GM19328 (cell line): ENCODE data around the gene MAP3K3.
"Not testable (repeated sequence)": the region's sequence is repeated elsewhere in the genome, so short reads cannot be mapped to it uniquely, and the experiment has no call there.

Experiments
- ATAC-seq: cut with Tn5 transposase; IDR thresholded peaks from one replicate; pipeline ENCODE4 v1.9.1; 2021; ENCODE audit warnings: mild to moderate bottlenecking, moderate library complexity; ENCODE audit not compliant: unreplicated experiment

MAP3K3 gene

DNA sequence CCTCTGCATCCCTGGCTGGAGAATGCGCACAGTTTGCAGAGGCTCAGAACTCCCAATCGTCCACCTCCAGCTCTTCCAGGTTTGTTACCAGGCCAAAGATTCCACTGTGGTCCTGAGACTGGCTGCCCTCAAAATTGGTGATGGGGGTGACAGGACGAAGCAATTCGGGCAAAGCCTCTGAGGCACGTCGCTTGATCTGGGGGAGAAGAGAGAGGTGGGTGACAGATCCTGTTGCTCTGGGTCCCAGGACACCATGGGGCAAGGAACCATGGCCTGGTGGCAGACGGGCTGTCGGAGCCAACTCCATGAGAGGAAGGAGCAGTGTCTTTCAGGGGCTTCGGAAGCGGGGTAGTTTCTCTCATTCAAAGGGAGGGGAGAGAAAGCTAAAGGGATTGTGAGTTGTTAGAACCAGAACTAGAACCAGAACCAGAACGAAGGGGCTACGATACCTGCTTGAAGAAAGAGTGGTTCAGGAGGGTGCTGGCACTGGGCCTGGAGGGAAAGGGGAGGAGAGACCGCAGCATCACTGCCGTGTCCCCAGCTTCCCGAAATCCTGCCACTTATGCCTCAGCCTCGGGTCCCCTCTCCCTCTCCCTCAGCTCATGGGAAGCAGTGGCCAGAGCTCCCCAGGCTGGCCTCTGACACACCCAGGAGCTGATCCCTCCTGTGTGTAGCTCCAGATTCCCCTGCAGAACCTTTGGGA is 81.5 kb downstream of the MAP3K3 start:
- ATAC-seq: no peak

GRCh38 chr17:63704259-63704576 is 82.0 kb downstream of the MAP3K3 start:
- no peak for ATAC-seq

DNA sequence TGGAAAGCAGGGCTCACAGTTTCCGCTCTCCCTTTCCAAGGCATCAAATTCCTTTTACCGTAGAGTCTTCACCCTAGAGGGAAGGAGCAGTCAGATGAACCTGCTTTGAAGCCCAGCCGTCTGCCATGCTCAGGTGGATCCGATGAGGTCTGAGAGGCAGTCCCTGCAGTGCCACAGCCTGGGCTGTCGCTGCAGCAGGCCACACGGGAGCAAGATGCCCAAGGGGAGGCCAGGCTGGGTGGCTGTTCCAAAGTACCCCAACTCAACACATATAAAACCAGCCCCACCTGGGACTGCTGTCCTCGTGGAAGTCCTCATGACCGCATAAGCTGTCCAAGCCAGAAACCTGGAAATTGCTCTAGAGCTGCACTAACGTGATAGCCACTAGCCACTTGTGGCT is 82.6 kb downstream of the MAP3K3 start:
- no peak for ATAC-seq

- no peak for ATAC-seq
These were observed 83.4 kb downstream of the MAP3K3 start for GRCh38 chr17:63705657-63706056.

- ATAC-seq: no peak
These were observed 84.3 kb downstream of the MAP3K3 start for GRCh38 chr17:63706336-63707082.

DNA sequence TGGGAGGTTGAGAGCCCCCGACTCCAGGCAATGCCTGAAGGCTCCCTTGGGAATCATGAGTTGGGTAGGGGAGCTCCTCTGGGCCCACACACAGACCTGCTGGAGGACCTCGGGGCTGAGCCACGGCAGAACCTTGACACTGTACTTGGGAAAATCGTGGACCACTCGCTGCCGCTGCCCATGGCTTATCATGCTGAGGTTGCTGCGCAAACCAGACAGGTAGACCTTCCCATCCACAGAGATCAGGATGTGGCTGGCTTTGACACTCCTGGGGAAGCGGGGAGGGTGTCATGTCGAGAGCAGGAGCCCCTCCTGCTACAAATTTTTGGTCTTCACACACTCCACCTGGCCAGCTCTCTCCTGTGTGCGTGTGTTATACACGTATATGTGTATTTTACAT is 84.9 kb downstream of the MAP3K3 start:
- no peak for ATAC-seq

GRCh38 chr17:63709110-63709509 is 86.9 kb downstream of the MAP3K3 start:
- no peak for ATAC-seq

GRCh38 chr17:63714550-63715277 is 92.5 kb downstream of the MAP3K3 start:
- no peak for ATAC-seq

DNA sequence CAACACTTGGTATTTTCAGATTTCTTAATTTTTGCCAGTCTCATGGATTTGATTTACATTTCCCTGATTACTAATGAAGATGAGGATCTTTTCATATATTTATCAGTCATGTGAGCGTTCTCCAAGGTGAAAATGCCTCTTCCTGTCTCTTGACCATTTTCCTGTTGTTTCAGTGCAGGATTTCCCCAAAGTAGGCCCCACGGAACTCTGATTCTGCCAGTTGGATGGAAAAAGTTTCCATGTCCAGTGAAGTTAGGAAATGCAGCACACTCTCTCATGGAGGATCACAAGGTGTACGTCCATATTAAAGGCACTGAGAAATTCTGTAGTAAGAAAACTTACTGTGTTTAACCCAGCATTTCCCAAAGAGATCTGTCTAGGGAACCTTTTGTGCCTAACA is 94.2 kb downstream of the MAP3K3 start:
- no peak for ATAC-seq

- no peak for ATAC-seq
These were observed 96.8 kb downstream of the MAP3K3 start for GRCh38 chr17:63718988-63719387.

DNA sequence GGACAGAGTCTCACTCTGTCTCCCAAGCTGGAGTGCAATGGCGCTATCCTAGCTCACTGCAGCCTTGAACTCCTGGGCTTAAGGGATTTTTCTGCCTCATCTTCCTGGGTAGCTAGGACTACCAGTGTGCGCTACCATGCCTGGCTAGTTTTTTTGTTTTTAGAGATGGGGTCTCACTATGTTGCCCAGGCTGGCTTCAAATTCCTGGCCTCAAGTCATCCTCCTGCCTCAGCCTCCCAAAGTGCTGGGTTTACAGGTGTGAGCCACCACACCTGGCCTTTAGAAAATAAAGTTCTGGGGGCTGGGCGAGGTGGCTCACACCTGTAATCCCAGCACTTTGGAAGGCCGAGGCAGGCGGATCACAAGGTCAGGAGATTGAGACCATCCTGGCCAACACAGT is 98.0 kb downstream of the MAP3K3 start:
- ATAC-seq: not testable (repeated sequence)

- no peak for ATAC-seq
These were observed 100.2 kb downstream of the MAP3K3 start for GRCh38 chr17:63722403-63722802.

- ATAC-seq: no peak
These were observed 113.5 kb downstream of the MAP3K3 start for GRCh38 chr17:63735691-63736090.

- ATAC-seq: no peak
These were observed 118.4 kb downstream of the MAP3K3 start for GRCh38 chr17:63740464-63741142.

DNA sequence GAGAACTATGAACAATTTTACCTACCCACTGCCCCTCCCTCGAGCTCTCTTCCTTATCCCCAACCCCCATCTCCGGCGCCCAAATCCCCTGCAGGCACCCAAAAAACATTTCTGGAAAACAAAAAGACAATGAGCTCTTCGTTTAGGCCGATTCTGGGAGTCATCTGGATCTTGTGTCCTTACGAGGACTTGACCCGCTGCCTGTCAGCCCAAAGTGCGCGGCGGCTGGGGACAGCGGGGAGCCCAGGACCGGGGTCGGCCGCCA is 118.9 kb downstream of the MAP3K3 start:
- peak; percentile 8 for ATAC-seq

GRCh38 chr17:63741408-63742173 is 119.4 kb downstream of the MAP3K3 start, which contains the start of gene STRADA:
STRADA (minus strand) TSS chr17:63741799; CDS start chr17:63728369, 13,430 bp downstream.
- peak; percentile 84 for ATAC-seq
